IMR-90 (cell line): ENCODE data around the gene PDLIM1. TPM values are rescaled to one million over a fixed set of nuclear protein-coding genes. Genes with fewer than 3 reads are reported as not detected.

Source experiments
- ATAC-seq: fragments of 200-7000 bp; cut with Tn5 transposase; 2 replicates; pipeline ENCODE4 v1.9.1; 2020; ENCODE audit warnings: low read depth, mild to moderate bottlenecking, moderate library complexity
- BruUV-seq: library from RNA; stranded (reverse); fragments of 400-500 nt; replicated peaks from 2 replicates; lab custom pipeline; 2021; lab: Mats Ljungman, UMichigan
- CTCF ChIA-PET: fragments of 300-600 bp; formaldehyde crosslinking; extraction: SDS; loops from one replicate; lab custom pipeline; 2021; ENCODE audit warnings: antibody characterized with exemption; lab: Yijun Ruan, JAX
- POLR2A ChIA-PET: fragments of 300-600 bp; sonication (Branson Sonifier 250); formaldehyde crosslinking; loops from one replicate; lab custom pipeline; 2022; ENCODE audit warnings: antibody characterized with exemption; ENCODE audit not compliant: unreplicated experiment; lab: Charles Lee
- DNase-seq: peaks from one replicate; pipeline ENCODE4 v3.0.0; 2013
- H2AFZ ChIP-seq: replicated peaks from 2 replicates; pipeline ENCODE3; 2013; ENCODE audit warnings: low read length, mild to moderate bottlenecking; ENCODE audit not compliant: poor library complexity
- H2AK5ac ChIP-seq: 2 replicates; pipeline ENCODE4 v1.6.1; 2013; ENCODE audit warnings: low read depth, low read length, inconsistent platforms
- H2AK9ac ChIP-seq: replicated peaks from 2 replicates; pipeline ENCODE3; 2013; ENCODE audit warnings: mild to moderate bottlenecking, low read depth, low read length, moderate library complexity; ENCODE audit not compliant: poor library complexity
- H2BK120ac ChIP-seq: 2 replicates; pipeline ENCODE4 v1.6.1; 2013; ENCODE audit warnings: low read depth, low read length, inconsistent platforms
- H2BK15ac ChIP-seq: 3 replicates; pipeline ENCODE4 v1.6.1; 2013; ENCODE audit warnings: low read depth, low read length, inconsistent platforms
- H2BK20ac ChIP-seq: 2 replicates; pipeline ENCODE4 v1.6.1; 2013; ENCODE audit warnings: low read depth, mild to moderate bottlenecking, inconsistent platforms, low read length, moderate library complexity
- H2BK5ac ChIP-seq: 2 replicates; pipeline ENCODE4 v1.6.1; 2013; ENCODE audit warnings: mild to moderate bottlenecking, low read depth, low read length, inconsistent platforms; ENCODE audit not compliant: poor library complexity, severe bottlenecking
- H3K14ac ChIP-seq: replicated peaks from 2 replicates; pipeline ENCODE4 v1.6.1; 2013; ENCODE audit warnings: low read depth, low read length, inconsistent platforms
- H3K18ac ChIP-seq: 2 replicates; pipeline ENCODE4 v1.6.1; 2013; ENCODE audit warnings: low read depth, low read length, control low read depth
- H3K23ac ChIP-seq: 2 replicates; pipeline ENCODE4 v1.6.1; 2013; ENCODE audit warnings: low read depth, low read length, inconsistent platforms
- H3K27ac ChIP-seq: 2 replicates; pipeline ENCODE4 v1.5.1; 2013; ENCODE audit warnings: mild to moderate bottlenecking, control low read depth, low read length; ENCODE audit not compliant: insufficient read depth
- H3K27me3 ChIP-seq: 2 replicates; pipeline ENCODE4 v1.6.1; 2013; ENCODE audit warnings: low read length; ENCODE audit not compliant: control insufficient read depth, insufficient read depth
- H3K36me3 ChIP-seq: 2 replicates; pipeline ENCODE4 v1.6.1; 2013; ENCODE audit warnings: low read length, mixed read lengths; ENCODE audit not compliant: control insufficient read depth, insufficient read depth
- H3K4ac ChIP-seq: 2 replicates; pipeline ENCODE4 v1.6.1; 2013; ENCODE audit warnings: low read depth, low read length, inconsistent platforms
- H3K4me1 ChIP-seq: 2 replicates; pipeline ENCODE4 v1.6.1; 2013; ENCODE audit warnings: low read length, mixed read lengths; ENCODE audit not compliant: control insufficient read depth, insufficient read depth
- H3K4me2 ChIP-seq: 2 replicates; pipeline ENCODE4 v1.6.1; 2013; ENCODE audit warnings: low read depth, mild to moderate bottlenecking, control low read depth, low read length, moderate library complexity
- H3K4me3 ChIP-seq: 2 replicates; pipeline ENCODE4 v1.5.1; 2013; ENCODE audit warnings: low read depth, mild to moderate bottlenecking, control low read depth, low read length, moderate library complexity; ENCODE audit not compliant: insufficient read depth
- H3K56ac ChIP-seq: 2 replicates; pipeline ENCODE4 v1.6.1; 2013; ENCODE audit warnings: low read length, inconsistent platforms; ENCODE audit not compliant: insufficient read depth; ENCODE audit errors: extremely low read depth
- H3K79me1 ChIP-seq, 2 experiments: 2 replicates each; pipeline ENCODE4 v1.6.1; 2013; ENCODE audit warnings: low read length in 2 of 2, inconsistent platforms in 1 of 2, low read depth in 1 of 2
- H3K9ac ChIP-seq: 2 replicates; pipeline ENCODE4 v1.6.1; 2013; ENCODE audit warnings: low read depth, low read length, control low read depth
- H3K9me1 ChIP-seq: 2 replicates; pipeline ENCODE4 v1.6.1; 2013; ENCODE audit warnings: low read length, inconsistent platforms; ENCODE audit not compliant: insufficient read depth
- H3K9me3 ChIP-seq: 2 replicates; pipeline ENCODE4 v1.6.1; 2013; ENCODE audit warnings: low read length; ENCODE audit not compliant: control insufficient read depth, insufficient read depth
- H4K20me1 ChIP-seq: 2 replicates; pipeline ENCODE4 v1.6.1; 2013; ENCODE audit warnings: low read length, inconsistent platforms; ENCODE audit not compliant: insufficient read depth
- H4K5ac ChIP-seq: 2 replicates; pipeline ENCODE4 v1.6.1; 2013; ENCODE audit warnings: mild to moderate bottlenecking, low read depth, low read length, control low read depth
- H4K8ac ChIP-seq, 2 experiments: 2 replicates each; pipeline ENCODE4 v1.6.1; 2013; ENCODE audit warnings: low read depth in 2 of 2, low read length in 2 of 2, control low read depth in 1 of 2, inconsistent platforms in 1 of 2
- H4K91ac ChIP-seq: 2 replicates; pipeline ENCODE4 v1.6.1; 2013; ENCODE audit warnings: low read depth, low read length, inconsistent platforms; ENCODE audit not compliant: insufficient read depth
- CEBPB ChIP-seq: IDR thresholded peaks from 2 replicates; pipeline ENCODE4 v1.6.1; 2012; ENCODE audit warnings: low read depth, low read length, improper control_type of control experiment
- CHD1 ChIP-seq: IDR thresholded peaks from 2 replicates; pipeline ENCODE4 v1.6.1; 2012; ENCODE audit warnings: low read depth, low read length, improper control_type of control experiment
- CTCF ChIP-seq: conservative IDR thresholded peaks from 2 replicates; pipeline ENCODE4 v1.5.1; 2012; ENCODE audit warnings: mild to moderate bottlenecking, low read depth, low read length, improper control_type of control experiment
- ELK1 ChIP-seq: fragments of 150-350 bp; IDR thresholded peaks from 2 replicates; pipeline ENCODE4 v1.6.1; 2016; ENCODE audit warnings: low read depth, mild to moderate bottlenecking, low read length, moderate library complexity, borderline replicate concordance
- FOS ChIP-seq: fragments of 150-350 bp; IDR thresholded peaks from 2 replicates; pipeline ENCODE4 v1.6.1; 2016; ENCODE audit warnings: low read depth, low read length
- MAFK ChIP-seq: IDR thresholded peaks from 2 replicates; pipeline ENCODE4 v1.6.1; 2012; ENCODE audit warnings: low read depth, low read length, improper control_type of control experiment
- MAZ ChIP-seq: IDR thresholded peaks from 2 replicates; pipeline ENCODE4 v1.6.1; 2012; ENCODE audit warnings: low read depth, mild to moderate bottlenecking, low read length, improper control_type of control experiment, moderate library complexity, borderline replicate concordance
- MXI1 ChIP-seq: IDR thresholded peaks from 2 replicates; pipeline ENCODE4 v1.6.1; 2012; ENCODE audit warnings: low read depth, mild to moderate bottlenecking, low read length, moderate library complexity, borderline replicate concordance
- NFE2L2 ChIP-seq: fragments of 150-350 bp; IDR thresholded peaks from 2 replicates; pipeline ENCODE4 v1.6.1; 2016; ENCODE audit warnings: low read depth, mild to moderate bottlenecking, low read length
- POLR2A ChIP-seq: IDR thresholded peaks from 2 replicates; pipeline ENCODE4 v1.6.1; 2012; ENCODE audit warnings: mild to moderate bottlenecking, low read depth, low read length
- RFX5 ChIP-seq: IDR thresholded peaks from 2 replicates; pipeline ENCODE4 v1.8.0; 2012; ENCODE audit warnings: low read depth, mild to moderate bottlenecking, low read length, moderate library complexity
- SMC3 ChIP-seq: fragments of 150-350 bp; IDR thresholded peaks from 2 replicates; pipeline ENCODE4 v1.6.1; 2016; ENCODE audit warnings: low read depth, mild to moderate bottlenecking, antibody characterized with exemption, low read length, moderate library complexity
- WGBS, 2 experiments: methylation state at CpG; one replicate each; pipeline versions ENCODE4 v1.1.5 to v1.1.7; 2013; ENCODE audit warnings: missing lambda C conversion rate in 2 of 2; ENCODE audit not compliant: insufficient read length in 1 of 2; ENCODE audit errors: extremely low coverage in 2 of 2; 5-methylcytosine and 5-hydroxymethylcytosine counted together
- dilution Hi-C: fragments of 300-500 bp; cut with HindIII; formaldehyde crosslinking; loops from one replicate; pipeline ENCODE4 v1.14.3; 2018; ENCODE audit warnings: low sequenced_read_pairs; ENCODE audit not compliant: unreplicated experiment
- in situ Hi-C: fragments of 300-500 bp; cut with MboI; formaldehyde crosslinking; loops from 3 replicates; pipeline ENCODE4 v1.14.3; 2019; ENCODE audit warnings: low sequenced_read_pairs, inconsistent platforms, mixed read lengths
- intact Hi-C: fragments of 100-400 bp; cut with micrococcal nuclease; formaldehyde crosslinking; loops from 2 replicates; pipeline ENCODE4 v1.10.0; 2022
- polyA plus RNA-seq, 3 experiments: library from polyadenylated mRNA; depleted of rRNA; stranded (reverse); fragments of >200 nt; gene quantifications; 2 replicates each; pipeline ENCODE4 v1.2.3, GENCODE V29; 2012; ENCODE audit warnings: low replicate concordance in 1 of 3
- total RNA-seq: library from RNA; depleted of rRNA; stranded (reverse); fragments of >200 nt; gene quantifications from 2 replicates; pipeline ENCODE4 v1.2.3, GENCODE V29; 2012

Gene PDLIM1
- total and polyA plus RNA-seq, 2 of the 4 experiments (the other 2 are of a cell fraction), result 30.1 to 187 TPM

- TF ChIP-seq MAZ, result no peak
Observed at GRCh38 chr10:95246582-95247051, 44.2 kb downstream of the PDLIM1 start (continued).

- no peak overlapping the region for H4K5ac ChIP-seq
- no peaks in the 10 kb centered on the region for H3K27me3 ChIP-seq
- peak overlapping the region; percentile 10; the same call in 1 of the 2 replicates for H3K4ac ChIP-seq
- peaks cover 30% of the 10 kb centered on the region for H3K4me1 ChIP-seq
- no peak overlapping the region for H3K56ac ChIP-seq
- peaks cover 50% of the 10 kb centered on the region for H3K36me3 ChIP-seq
- peak; percentile 34 for DNase-seq
- H3K79me1 ChIP-seq, result peaks cover 39 to 68% of the 10 kb centered on the region in 2 experiments; a peak in 3 of 4 replicates
- H2AK9ac ChIP-seq, result no peak overlapping the region
- POLR2A ChIA-PET, result no interaction called here
- no peak overlapping the region for H2BK5ac ChIP-seq
- BruUV-seq, result no TSS peak
- in situ Hi-C loops, result no loop called here
- peak overlapping the region; percentile 0; the same call in 1 of the 2 replicates for H3K18ac ChIP-seq
- dilution Hi-C loops, result no loop called here
- peak overlapping the region; percentile 41; the same call in 1 of the 2 replicates for H2BK120ac ChIP-seq
- H2AFZ ChIP-seq, result peak overlapping the region; percentile 9
- WGBS, 2 experiments, result no CpG with 5 or more reads among the region's 6 CpGs
- 0 out of 2 replicates have a peak overlapping the region, but pooled peaks have one; percentile 36 for H3K23ac ChIP-seq
- peak overlapping the region; percentile 61 for H2AK5ac ChIP-seq
- H3K4me2 ChIP-seq, result no peak overlapping the region
- peak overlapping the region; percentile 58; the same call in 1 of the 2 replicates for H3K27ac ChIP-seq
- no peak for ATAC-seq
- peak overlapping the region; percentile 7; the same call in 1 of the 2 replicates for H3K9ac ChIP-seq
- H2BK20ac ChIP-seq, result no peak overlapping the region
- CTCF ChIA-PET, result interaction anchor here (2.0 to 3.4 kb wide), 3 partner anchors 15 to 117 kb away, joined by 4 to 29 read pairs (median 10); no protein-coding TSS in a partner anchor
- intact Hi-C loops, result loop anchor here (1.0 to 2.0 kb wide), 3 partner anchors 33 to 355 kb away; no protein-coding TSS in a partner anchor
- H3K14ac ChIP-seq, result 0 out of 2 replicates have a peak overlapping the region, but pooled peaks have one; percentile 20
- H4K91ac ChIP-seq, result no peak overlapping the region
- H3K4me3 ChIP-seq, result no peak overlapping the region
- TF ChIP-seq ELK1 (no peak), CTCF (no peak), CEBPB (no peak), RFX5 (no peak), CHD1 (no peak), FOS (no peak), NFE2L2 (no peak), SMC3 (no peak), MAFK (no peak), POLR2A (no peak), MXI1 (no peak)
- H3K9me3 ChIP-seq, result no peaks in the 10 kb centered on the region
- H3K9me1 ChIP-seq, result peaks cover 28% of the 10 kb centered on the region
- H4K8ac ChIP-seq, result peak overlapping the region in 1 of 2 experiments; percentile 14; a peak in 1 of 4 replicates
- no peak overlapping the region for H2BK15ac ChIP-seq
- H4K20me1 ChIP-seq, result peaks cover 33% of the 10 kb centered on the region
Observed at GRCh38 chr10:95245425-95246055, 45.3 kb downstream of the PDLIM1 start.
